22Rv1 (cell line): ENCODE measurements around the gene GPR142.

Experiments
- CTCF ChIP-seq: fragments of 450-650 bp; IDR thresholded peaks from 2 replicates; pipeline ENCODE4 v1.5.1; 2017; ENCODE audit warnings: mild to moderate bottlenecking
- ZFX ChIP-seq: fragments of 450-650 bp; IDR thresholded peaks from 2 replicates; pipeline ENCODE4 v1.6.1; 2017; ENCODE audit warnings: antibody characterized with exemption, borderline replicate concordance

- no peak for TF ChIP-seq CTCF
- TF ChIP-seq ZFX = no peak
These were observed 25.5 kb downstream of the GPR142 start for GRCh38 chr17:74392848-74393247.
